GM21381 (cell line): Measurements from ENCODE around the gene MRPL4.
"Not testable (repeated sequence)": the region's sequence is repeated elsewhere in the genome, so short reads cannot be mapped to it uniquely, and the experiment has no call there.

Experiments used
- ATAC-seq: cut with Tn5 transposase; IDR thresholded peaks from one replicate; pipeline ENCODE4 v1.9.1; 2021; ENCODE audit warnings: mild to moderate bottlenecking, moderate library complexity; ENCODE audit not compliant: unreplicated experiment

The MRPL4 gene

DNA sequence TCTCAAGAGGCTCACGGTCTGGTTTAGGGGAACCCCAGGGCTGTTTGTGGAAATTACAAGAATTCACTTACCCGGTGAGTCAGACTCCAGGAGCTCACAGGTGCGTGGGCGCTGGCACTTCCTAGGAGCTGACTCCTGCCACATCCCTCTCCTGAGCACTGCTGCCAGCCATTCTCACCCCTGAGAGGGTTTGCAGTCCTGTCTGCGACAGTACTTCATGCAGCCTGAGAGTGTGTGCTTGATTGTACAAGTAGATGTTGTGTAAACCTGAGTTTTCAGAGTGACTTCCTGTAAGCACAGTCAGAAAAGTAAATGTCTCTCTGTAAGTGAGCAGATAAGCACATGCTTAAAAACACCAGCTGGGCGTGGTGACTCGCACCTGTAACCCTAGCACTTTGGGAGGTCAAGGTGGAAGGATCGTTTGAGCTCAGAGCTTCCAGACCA is 8.1 kb downstream of the MRPL4 start:
- no peak for ATAC-seq

DNA sequence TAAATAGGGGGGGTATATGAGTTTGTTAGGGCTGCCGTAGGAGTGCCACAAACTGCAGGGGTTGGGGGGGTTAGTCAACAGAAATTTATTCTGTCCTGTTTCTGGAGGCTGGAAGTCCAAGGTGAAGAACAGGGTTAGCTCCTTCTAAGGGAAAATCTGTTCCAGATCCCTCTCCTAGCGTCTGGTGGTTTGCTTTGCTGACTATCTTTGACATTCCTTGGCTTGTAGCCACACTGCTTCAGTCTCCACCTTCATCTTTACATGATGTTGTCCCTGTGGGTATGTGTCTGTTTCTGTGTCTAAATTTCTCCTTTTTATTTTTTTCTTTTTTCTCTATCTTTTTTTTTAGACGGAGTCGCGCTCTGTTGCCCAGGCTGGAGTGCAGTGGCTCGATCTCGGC is 10.8 kb downstream of the MRPL4 start:
- ATAC-seq: no peak

DNA sequence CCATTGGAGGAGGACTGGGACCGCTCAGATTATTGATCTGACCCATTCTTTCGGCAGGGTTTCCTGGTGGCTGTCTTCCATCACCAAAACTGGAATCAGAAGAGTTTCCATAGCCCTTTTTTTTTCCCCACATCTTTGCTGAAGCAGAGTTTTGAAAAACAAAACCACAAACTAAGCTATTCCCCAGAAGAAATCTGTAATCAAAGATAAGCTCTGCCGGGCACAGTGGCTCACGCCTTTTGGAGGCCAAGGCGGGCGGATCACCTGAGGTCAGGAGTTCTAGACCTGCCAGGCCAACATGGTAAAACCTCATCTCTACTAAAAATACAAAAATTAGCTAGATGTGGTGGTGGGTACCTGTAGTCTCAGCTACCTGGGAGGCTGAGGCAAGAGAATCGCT is 14.7 kb downstream of the MRPL4 start:
- ATAC-seq: no peak

DNA sequence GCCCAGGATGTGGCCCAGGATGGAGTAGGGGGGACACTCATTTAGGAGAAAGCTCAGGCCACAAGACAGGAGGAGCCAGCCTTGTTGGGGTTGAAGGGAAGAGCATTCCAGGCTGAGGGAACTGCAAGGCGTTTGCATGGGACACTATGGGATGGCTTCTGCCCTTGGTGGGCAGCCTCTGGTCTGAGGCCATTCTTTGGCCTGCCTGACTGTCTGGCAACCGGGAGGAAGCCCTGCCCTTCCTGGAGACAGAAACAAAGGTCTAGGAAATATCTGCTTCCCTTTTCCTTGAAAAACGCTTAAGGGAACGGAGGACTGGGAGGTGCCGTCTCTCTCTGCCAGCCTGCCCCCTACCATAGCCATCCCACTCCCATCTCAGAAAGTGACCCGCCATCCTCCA is 16.1 kb downstream of the MRPL4 start:
- no peak for ATAC-seq

DNA sequence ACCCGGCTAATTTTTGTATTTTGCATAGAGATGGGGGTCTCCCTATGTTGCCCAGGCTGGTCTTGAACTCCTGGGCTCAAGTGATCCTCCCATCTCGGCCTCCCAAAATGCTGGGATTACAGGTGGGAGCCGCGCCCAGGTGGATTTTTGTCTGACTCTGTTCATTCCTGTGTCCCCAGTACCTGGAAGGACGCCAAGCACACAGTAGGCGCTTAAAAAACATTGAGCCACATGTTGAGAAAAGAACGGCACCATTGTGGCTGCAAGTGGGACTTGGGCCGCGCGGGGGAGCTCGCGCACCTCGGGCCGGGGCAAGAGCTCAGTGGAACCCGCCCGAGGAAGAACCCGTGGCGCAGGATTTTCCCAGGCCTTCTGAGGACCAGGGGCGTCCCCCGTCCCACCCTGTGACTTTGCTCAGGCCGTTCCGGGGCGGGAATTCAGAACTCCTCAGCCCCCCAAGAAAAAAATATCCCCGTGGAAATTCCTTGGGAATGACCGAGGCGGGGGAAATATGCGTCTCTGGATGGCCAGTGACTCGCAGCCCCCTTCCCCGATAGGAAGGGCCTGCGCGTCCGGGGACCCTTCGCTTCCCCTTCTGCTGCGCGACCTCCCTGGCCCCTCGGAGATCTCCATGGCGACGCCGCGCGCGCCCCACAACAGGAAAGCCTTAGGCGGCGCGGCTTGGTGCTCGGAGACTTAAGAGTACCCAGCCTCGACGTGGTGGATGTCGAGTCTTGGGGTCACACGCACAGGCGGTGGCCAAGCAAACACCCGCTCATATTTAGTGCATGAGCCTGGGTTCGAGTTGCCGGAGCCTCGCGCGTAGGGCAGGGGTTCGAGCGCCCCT is 17.5 kb downstream of the MRPL4 start:
- peak; percentile 41 for ATAC-seq

DNA sequence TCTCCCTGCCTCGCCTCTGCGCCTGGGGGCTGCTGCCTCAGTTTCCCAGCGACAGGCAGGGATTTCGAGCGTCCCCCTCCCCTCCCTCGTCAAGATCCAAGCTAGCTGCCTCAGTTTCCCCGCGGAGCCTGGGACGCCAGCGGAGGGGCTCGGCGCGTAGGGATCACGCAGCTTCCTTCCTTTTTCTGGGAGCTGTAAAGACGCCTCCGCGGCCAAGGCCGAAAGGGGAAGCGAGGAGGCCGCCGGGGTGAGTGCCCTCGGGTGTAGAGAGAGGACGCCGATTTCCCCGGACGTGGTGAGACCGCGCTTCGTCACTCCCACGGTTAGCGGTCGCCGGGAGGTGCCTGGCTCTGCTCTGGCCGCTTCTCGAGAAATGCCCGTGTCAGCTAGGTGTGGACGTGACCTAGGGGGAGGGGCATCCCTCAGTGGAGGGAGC is 18.2 kb downstream of the MRPL4 start:
- peak; percentile 43 for ATAC-seq

DNA sequence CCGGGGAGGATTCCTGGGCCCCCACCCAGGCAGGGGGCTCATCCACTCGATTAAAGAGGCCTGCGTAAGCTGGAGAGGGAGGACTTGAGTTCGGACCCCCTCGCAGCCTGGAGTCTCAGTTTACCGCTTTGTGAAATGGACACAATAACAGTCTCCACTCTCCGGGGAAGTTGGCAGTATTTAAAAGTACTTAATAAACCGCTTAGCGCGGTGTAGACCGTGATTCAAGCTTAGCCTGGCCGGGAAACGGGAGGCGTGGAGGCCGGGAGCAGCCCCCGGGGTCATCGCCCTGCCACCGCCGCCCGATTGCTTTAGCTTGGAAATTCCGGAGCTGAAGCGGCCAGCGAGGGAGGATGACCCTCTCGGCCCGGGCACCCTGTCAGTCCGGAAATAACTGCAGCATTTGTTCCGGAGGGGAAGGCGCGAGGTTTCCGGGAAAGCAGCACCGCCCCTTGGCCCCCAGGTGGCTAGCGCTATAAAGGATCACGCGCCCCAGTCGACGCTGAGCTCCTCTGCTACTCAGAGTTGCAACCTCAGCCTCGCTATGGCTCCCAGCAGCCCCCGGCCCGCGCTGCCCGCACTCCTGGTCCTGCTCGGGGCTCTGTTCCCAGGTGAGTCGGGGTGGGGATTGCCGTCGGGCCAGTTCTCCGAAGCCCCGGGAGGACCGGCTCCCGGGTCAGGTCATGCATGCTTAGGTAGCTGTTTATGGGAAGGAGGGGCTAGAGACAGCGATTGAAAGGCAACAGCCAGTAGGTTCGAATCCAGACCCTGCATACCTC is 18.8 kb downstream of the MRPL4 start, which contains the start of gene ICAM1:
TSS of gene ICAM1 (plus strand) at position 505 of the 779 bp plus-strand sequence. CDS start at position 545, 40 bp downstream.
- peak; percentile 44 for ATAC-seq

DNA sequence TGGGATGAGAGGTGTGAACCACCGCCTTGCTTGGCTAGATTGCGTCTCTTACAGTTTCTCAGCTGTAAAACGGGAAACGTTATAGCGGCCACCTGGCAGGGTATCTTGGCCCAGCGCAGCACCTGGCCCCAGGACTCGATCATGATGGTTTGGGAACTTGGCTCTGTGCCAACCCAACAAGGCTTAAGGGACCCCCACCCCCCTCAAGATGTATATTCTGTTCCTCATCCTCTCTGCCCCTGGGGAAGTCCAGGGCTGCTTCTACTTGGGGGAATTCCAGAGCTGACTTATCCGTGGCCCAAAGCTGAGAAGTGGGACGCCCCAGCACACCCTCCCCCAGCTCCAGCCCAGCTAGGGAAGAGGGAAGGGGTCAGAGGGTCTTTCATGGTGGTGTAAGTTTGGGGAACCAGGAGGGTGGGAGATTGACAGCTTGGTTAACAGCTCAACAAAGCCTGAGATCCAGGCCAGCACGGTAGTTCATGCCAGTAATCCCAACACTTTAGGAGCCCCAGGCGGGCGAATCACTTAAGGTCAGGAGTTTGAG is 19.6 kb downstream of the MRPL4 start:
- peak; percentile 21 for ATAC-seq

DNA sequence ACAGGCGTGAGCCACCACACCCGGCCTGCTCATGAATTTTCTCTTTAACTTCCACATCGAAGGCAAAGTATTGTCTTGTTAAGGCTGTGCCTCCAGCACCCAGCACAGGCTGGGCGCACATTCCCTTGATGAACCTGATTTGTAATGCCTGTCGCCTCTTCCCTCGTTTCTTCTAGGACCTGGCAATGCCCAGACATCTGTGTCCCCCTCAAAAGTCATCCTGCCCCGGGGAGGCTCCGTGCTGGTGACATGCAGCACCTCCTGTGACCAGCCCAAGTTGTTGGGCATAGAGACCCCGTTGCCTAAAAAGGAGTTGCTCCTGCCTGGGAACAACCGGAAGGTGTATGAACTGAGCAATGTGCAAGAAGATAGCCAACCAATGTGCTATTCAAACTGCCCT is 22.6 kb downstream of the MRPL4 start:
- ATAC-seq: no peak

DNA sequence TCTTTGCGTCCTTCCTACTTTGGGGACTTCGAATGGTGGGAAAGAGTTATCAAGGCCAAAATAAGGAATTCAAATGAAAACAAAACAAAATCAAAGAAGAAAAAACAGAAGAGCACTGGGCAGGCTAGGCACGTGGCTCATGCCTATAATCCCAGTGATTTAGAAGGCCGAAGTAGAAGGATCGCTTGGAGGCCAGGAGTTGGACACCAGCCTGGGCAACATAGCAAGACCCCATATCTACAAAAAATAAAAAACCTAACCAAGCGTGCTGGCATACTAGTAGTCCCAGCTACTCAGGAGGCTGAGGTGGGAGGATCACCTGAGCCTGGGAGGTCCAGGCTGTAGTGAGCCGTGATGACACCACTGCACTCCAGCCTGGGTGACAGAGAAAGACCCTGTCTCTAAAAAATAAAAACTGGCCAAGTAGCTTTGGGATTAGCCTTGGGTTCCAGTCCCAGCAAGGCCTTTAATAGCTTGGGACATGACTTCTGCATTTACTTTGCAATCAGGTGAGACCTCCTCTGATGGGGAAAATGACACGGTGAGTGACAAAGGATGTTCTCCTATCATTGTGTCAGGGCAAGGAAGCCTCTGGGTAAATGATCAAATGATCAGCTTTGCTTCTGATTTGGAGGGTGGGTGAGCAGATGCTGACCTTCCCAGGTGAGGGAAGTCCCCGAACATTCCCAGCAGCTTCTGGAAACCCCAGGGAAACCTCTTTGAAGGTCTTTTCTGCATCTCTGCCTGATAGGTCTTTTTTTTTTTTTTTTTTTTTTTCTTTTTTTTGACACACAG is 26.0 kb downstream of the MRPL4 start:
- no peak for ATAC-seq

DNA sequence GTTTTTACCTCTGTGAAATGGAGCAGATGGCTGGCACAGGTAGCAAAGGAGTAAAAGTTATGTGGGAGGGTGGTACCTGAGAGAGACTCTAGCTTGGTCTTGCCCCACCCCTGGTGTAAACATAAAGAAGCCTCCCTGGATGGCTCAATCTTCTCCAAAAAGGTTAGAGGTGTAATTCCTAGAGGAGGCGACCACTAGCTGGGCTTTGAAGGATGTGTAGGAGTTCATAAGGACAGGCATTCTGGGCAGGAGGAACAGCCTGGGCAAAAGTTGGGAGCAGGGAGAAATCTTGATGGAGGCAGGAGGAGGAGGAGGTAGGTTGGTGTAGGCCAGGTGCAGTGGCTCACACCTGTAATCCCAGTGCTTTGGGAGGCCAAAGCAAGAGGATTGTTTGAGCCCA is 26.9 kb downstream of the MRPL4 start:
- no peak for ATAC-seq

DNA sequence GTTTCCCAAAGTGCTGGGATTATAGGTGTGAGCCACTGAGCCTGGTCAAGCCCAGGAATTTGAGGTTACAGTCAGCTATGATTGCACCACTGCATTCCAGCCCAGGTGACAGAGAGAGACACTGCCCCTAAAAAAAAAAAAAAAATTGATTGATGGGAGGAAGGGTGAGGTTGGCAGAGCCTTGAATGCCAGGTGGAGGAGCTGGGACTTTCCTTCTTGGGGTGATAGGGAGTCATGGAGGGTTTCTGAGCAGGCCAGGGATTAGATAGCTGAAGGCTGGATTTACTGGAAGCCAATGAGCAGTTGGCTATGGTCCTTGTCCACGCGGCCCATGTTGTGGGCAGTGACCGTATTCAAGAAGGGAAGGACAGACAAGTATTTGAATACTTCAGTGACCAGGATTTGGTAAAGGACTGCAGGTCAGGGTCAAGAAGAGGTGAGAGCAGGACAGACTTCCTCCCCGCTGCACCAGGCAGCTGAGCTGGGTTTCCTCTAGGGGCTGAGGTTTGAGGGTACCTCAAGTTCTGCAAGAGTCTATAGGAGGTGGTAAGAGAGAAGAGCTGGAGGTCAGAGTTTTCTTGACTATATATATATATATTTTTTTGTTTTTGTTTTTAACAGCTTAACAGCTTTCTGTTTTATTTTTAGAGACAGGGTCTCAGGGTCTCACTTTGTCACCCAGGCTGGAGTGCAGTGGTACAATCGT is 27.9 kb downstream of the MRPL4 start:
- no peak for ATAC-seq

DNA sequence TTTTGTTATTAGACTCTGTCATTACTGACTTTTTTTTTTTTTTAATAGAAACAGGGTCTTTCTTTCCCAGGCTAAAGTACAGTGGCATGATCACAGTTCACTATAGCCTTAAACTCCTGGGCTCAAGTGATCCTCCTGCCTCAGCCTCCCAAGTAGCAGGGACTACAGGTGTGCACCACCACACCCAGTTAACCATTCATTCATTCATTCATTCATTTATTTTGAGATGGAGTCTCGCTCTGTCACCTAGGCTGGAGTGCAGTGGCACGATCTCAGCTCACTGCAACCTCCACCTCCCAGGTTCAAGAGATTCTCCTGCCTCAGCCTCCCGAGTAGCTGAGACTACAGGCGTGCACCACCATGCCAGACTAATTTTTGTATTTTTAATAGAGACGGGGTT is 30.0 kb downstream of the MRPL4 start:
- not testable (repeated sequence) for ATAC-seq

DNA sequence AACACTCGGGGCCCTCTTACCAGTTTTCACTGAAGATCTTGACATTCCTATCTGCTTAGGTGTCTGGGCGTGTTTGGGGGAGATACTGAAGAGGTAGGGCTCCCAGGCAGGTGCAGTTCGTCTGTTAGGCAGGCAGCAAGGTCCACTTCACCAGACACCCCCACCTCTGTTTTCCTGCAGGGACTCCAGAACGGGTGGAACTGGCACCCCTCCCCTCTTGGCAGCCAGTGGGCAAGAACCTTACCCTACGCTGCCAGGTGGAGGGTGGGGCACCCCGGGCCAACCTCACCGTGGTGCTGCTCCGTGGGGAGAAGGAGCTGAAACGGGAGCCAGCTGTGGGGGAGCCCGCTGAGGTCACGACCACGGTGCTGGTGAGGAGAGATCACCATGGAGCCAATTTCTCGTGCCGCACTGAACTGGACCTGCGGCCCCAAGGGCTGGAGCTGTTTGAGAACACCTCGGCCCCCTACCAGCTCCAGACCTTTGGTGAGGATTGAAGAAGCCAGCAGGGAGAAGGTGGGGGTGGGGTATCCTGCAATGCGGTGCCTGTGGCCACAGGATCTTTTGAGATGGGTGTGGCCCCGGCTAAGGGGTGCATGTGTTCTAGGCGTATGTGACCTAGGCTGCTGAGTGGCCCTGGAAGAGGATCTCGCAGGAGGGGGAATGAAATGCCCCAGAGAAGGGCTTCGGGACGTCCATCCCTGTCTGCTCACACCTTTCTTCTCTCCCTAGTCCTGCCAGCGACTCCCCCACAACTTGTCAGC is 31.5 kb downstream of the MRPL4 start:
- ATAC-seq: no peak

DNA sequence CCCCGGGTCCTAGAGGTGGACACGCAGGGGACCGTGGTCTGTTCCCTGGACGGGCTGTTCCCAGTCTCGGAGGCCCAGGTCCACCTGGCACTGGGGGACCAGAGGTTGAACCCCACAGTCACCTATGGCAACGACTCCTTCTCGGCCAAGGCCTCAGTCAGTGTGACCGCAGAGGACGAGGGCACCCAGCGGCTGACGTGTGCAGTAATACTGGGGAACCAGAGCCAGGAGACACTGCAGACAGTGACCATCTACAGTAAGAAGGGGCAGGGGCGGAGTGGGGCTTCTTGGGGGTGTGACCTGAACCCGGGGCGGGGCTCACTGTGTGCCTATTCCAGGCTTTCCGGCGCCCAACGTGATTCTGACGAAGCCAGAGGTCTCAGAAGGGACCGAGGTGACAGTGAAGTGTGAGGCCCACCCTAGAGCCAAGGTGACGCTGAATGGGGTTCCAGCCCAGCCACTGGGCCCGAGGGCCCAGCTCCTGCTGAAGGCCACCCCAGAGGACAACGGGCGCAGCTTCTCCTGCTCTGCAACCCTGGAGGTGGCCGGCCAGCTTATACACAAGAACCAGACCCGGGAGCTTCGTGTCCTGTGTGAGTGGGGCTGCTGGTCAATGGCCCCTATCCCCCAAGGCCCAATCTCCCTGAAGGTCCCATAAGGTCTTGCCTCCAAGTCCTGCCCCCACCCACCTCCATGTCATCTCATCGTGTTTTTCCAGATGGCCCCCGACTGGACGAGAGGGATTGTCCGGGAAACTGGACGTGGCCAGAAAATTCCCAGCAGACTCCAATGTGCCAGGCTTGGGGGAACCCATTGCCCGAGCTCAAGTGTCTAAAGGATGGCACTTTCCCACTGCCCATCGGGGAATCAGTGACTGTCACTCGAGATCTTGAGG is 32.3 kb downstream of the MRPL4 start:
- ATAC-seq: no peak

DNA sequence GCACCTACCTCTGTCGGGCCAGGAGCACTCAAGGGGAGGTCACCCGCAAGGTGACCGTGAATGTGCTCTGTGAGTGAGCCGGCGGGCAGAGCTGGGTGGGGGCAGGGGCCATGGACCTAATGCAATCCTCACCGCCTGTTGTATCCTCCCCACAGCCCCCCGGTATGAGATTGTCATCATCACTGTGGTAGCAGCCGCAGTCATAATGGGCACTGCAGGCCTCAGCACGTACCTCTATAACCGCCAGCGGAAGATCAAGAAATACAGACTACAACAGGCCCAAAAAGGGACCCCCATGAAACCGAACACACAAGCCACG is 32.9 kb downstream of the MRPL4 start:
- no peak for ATAC-seq

DNA sequence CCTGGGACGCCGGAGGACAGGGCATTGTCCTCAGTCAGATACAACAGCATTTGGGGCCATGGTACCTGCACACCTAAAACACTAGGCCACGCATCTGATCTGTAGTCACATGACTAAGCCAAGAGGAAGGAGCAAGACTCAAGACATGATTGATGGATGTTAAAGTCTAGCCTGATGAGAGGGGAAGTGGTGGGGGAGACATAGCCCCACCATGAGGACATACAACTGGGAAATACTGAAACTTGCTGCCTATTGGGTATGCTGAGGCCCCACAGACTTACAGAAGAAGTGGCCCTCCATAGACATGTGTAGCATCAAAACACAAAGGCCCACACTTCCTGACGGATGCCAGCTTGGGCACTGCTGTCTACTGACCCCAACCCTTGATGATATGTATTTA is 33.4 kb downstream of the MRPL4 start:
- no peak for ATAC-seq

DNA sequence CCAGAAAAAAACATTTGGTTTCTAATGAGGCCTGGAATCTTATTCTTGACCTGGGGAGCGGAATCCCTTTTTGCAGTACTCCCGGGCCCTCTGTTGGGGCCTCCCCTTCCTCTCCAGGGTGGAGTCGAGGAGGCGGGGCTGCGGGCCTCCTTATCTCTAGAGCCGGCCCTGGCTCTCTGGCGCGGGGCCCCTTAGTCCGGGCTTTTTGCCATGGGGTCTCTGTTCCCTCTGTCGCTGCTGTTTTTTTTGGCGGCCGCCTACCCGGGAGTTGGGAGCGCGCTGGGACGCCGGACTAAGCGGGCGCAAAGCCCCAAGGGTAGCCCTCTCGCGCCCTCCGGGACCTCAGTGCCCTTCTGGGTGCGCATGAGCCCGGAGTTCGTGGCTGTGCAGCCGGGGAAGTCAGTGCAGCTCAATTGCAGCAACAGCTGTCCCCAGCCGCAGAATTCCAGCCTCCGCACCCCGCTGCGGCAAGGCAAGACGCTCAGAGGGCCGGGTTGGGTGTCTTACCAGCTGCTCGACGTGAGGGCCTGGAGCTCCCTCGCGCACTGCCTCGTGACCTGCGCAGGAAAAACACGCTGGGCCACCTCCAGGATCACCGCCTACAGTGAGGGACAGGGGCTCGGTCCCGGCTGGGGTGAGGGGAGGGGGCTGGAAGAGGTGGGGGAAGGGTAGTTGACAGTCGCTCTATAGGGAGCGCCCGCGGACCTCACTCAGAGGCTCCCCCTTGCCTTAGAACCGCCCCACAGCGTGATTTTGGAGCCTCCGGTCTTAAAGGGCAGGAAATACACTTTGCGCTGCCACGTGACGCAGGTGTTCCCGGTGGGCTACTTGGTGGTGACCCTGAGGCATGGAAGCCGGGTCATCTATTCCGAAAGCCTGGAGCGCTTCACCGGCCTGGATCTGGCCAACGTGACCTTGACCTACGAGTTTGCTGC is 35.1 kb downstream of the MRPL4 start, which contains the start of gene ICAM4:
TSS of gene ICAM4 (plus strand) at position 153 of the 935 bp plus-strand sequence. CDS start at position 211, 58 bp downstream.
- ATAC-seq: no peak
